Muscle of leg (tissue), 11 donors: Measurements from ENCODE around the gene GALNTL6. TPM values are rescaled to one million over a fixed set of nuclear protein-coding genes. Genes with fewer than 3 reads are reported as not detected.

Experiments
- DNase-seq: peaks from one replicate; pipeline ENCODE4 v3.0.0; 2013
- H3K27ac ChIP-seq: one replicate; pipeline ENCODE4 v1.5.1; 2013; ENCODE audit warnings: mild to moderate bottlenecking, low read length, control low read depth
- H3K27me3 ChIP-seq: one replicate; pipeline ENCODE4 v1.6.1; 2013; ENCODE audit warnings: low read length; ENCODE audit not compliant: control insufficient read depth, insufficient read depth
- H3K36me3 ChIP-seq: one replicate; pipeline ENCODE4 v1.6.1; 2013; ENCODE audit warnings: low read length; ENCODE audit not compliant: control insufficient read depth, insufficient read depth
- H3K4me1 ChIP-seq: one replicate; pipeline ENCODE4 v1.6.1; 2013; ENCODE audit warnings: low read length; ENCODE audit not compliant: control insufficient read depth, insufficient read depth
- H3K4me3 ChIP-seq: one replicate; pipeline ENCODE4 v1.5.1; 2013; ENCODE audit warnings: low read length, control low read depth
- H3K9me3 ChIP-seq: replicated peaks from 2 replicates; pipeline ENCODE4 v1.6.1; 2013; ENCODE audit warnings: low read depth, low read length; ENCODE audit not compliant: control insufficient read depth
- WGBS: methylation state at CpG from one replicate; pipeline ENCODE4 v1.1.5; 2013; ENCODE audit warnings: missing lambda C conversion rate; ENCODE audit not compliant: insufficient coverage; 5-methylcytosine and 5-hydroxymethylcytosine counted together
- polyA plus RNA-seq, 8 donors: library from polyadenylated mRNA; unstranded; fragments of 120-200 nt; gene quantifications; one replicate each; pipeline versions ENCODE4 v1.2.1 to v1.2.3, GENCODE V29; 2013; ENCODE audit warnings: inconsistent platforms in 1 of 8, low replicate concordance in 1 of 8; ENCODE audit not compliant: insufficient read length in 8 of 8, insufficient read depth in 1 of 8
- total RNA-seq: library from RNA; stranded (reverse); fragments of 120-200 nt; gene quantifications from one replicate; pipeline ENCODE4 v1.2.4, GENCODE V29; 2013

Gene GALNTL6
- total and polyA plus RNA-seq, 9 donors, result 0.26 to 0.95 (median 0.53) TPM

DNA sequence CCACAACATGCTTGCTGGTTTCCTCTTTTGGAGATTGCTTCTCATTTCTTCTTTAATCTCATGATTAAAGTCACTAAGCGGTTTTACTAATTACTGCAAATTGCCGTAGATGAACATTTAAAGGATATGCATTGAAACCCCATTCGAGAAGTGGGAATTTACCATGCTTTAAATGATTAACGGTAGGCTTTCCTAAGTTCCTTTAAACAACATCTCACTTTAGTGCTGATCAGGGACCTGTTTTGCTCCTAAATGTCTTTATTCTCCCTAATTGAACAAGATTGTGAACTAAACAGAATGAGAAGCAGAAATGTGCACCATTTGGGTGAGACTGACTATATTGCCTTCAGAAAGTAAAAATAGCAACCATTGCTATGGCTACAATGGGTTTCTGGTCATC, 430.3 kb downstream of the GALNTL6 start:
- Histone ChIP-seq H3K27ac (no peak overlapping the region), H3K9me3 (no peaks in the 10 kb centered on the region), H3K4me1 (no peaks in the 10 kb centered on the region), H3K27me3 (no peaks in the 10 kb centered on the region), H3K36me3 (no peaks in the 10 kb centered on the region), H3K4me3 (no peak overlapping the region)
- no CpG with 5 or more reads among the region's 4 CpGs for WGBS
- no peak for DNase-seq

GRCh38 chr4:172245516-172245915, 432.3 kb downstream of the GALNTL6 start:
- peak; percentile 7 for DNase-seq
- H3K36me3 ChIP-seq, result no peaks in the 10 kb centered on the region

DNA sequence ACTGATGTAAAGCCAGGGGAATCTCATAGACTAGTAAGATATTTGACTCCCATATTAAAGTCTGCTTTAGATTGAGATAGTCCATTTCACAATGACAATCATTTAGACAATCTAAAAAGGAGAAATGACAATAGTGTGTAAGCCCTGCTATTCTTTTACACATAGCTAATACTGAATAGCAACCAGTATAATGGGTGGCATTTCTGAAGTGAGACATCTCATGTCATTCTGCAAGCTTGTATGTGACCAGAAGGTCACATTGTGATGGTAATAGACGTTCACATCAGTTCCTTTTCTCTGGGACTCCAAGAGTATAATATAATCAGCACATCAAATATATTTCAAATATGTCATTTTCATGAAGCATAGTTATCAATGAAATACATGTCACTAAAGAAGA, 440.2 kb downstream of the GALNTL6 start:
- H3K4me3 ChIP-seq, result no peak overlapping the region
- H3K27me3 ChIP-seq, result no peaks in the 10 kb centered on the region
- H3K36me3 ChIP-seq, result no peaks in the 10 kb centered on the region
- no CpG with 5 or more reads among the region's 1 CpG for WGBS
- no peak for DNase-seq
- H3K9me3 ChIP-seq, result no peaks in the 10 kb centered on the region
- no peaks in the 10 kb centered on the region for H3K4me1 ChIP-seq
- H3K27ac ChIP-seq, result no peak overlapping the region

More at GRCh38 chr4:172245516-172245915, 432.3 kb downstream of the GALNTL6 start:
- no peaks in the 10 kb centered on the region for H3K4me1 ChIP-seq
- no peak overlapping the region for H3K27ac ChIP-seq
- no peak overlapping the region for H3K4me3 ChIP-seq
- H3K9me3 ChIP-seq, result no peaks in the 10 kb centered on the region
- H3K27me3 ChIP-seq, result no peaks in the 10 kb centered on the region

GRCh38 chr4:172256820-172257219, 443.6 kb downstream of the GALNTL6 start:
- no CpG with 5 or more reads among the region's 1 CpG for WGBS
- DNase-seq, result no peak
- Histone ChIP-seq H3K27me3 (no peaks in the 10 kb centered on the region), H3K27ac (no peak overlapping the region), H3K36me3 (no peaks in the 10 kb centered on the region), H3K4me3 (no peak overlapping the region), H3K4me1 (no peaks in the 10 kb centered on the region), H3K9me3 (no peaks in the 10 kb centered on the region)

GRCh38 chr4:172270397-172270796, 457.2 kb downstream of the GALNTL6 start:
- H3K4me1 ChIP-seq, result no peaks in the 10 kb centered on the region
- no peak overlapping the region for H3K27ac ChIP-seq
- DNase-seq, result peak; percentile 1
- WGBS, result no CpG with 5 or more reads among the region's 2 CpGs
- H3K36me3 ChIP-seq, result no peaks in the 10 kb centered on the region
- H3K4me3 ChIP-seq, result no peak overlapping the region
- H3K9me3 ChIP-seq, result no peaks in the 10 kb centered on the region
- no peaks in the 10 kb centered on the region for H3K27me3 ChIP-seq

DNA sequence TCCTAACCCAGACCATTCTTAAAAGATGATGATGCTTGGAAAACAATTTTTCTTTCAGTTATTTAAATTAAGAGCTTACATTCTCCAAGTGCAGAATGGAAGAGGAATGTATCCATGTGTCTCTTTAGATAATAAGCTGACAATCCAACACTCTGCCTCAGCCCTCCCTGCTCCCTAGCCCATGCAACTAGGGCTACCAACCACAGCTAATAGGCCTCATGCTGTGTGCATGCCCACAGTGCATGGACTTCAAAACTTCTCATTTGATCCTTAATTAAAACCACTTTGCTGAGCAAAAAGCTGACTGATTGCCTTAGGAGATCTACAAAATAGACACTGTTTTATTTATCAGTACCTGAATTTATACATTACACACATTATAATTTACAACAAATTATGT, 473.9 kb downstream of the GALNTL6 start:
- DNase-seq, result no peak
- Histone ChIP-seq H3K27me3 (no peaks in the 10 kb centered on the region), H3K9me3 (no peaks in the 10 kb centered on the region), H3K4me3 (no peak overlapping the region), H3K4me1 (no peaks in the 10 kb centered on the region), H3K36me3 (no peaks in the 10 kb centered on the region), H3K27ac (no peak overlapping the region)

- no peaks in the 10 kb centered on the region for H3K27me3 ChIP-seq
- no peak overlapping the region for H3K27ac ChIP-seq
- H3K36me3 ChIP-seq, result no peaks in the 10 kb centered on the region
- no peaks in the 10 kb centered on the region for H3K4me1 ChIP-seq
- no CpG with 5 or more reads among the region's 1 CpG for WGBS
- no peak for DNase-seq
- H3K9me3 ChIP-seq, result no peaks in the 10 kb centered on the region
- no peak overlapping the region for H3K4me3 ChIP-seq
These were observed 492.5 kb downstream of the GALNTL6 start for GRCh38 chr4:172305698-172306097.

DNA sequence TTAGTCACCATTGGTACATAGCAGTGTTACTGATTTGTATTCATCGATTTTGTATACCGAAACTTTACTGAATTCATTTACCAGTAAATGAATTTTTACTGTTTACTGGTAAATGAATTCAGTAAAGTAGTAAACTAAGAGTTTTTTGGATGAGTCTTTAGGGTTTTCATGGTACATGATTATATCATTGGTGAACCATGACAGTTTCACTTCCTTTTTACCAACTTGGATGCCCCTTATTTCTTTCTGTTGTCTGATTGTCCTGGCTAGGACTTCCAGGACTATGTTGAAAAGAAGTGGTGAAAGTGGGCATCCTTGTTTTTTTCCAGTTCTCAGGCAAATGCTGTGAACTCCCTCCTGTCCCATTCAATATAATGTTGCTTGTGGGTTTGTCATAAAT, 494.9 kb downstream of the GALNTL6 start:
- Histone ChIP-seq H3K27me3 (no peaks in the 10 kb centered on the region), H3K9me3 (no peaks in the 10 kb centered on the region), H3K27ac (no peak overlapping the region), H3K4me3 (no peak overlapping the region), H3K4me1 (no peaks in the 10 kb centered on the region), H3K36me3 (no peaks in the 10 kb centered on the region)
- DNase-seq, result no peak
- no CpG with 5 or more reads among the region's 2 CpGs for WGBS

GRCh38 chr4:172311682-172312081, 498.5 kb downstream of the GALNTL6 start:
- no peaks in the 10 kb centered on the region for H3K4me1 ChIP-seq
- no peaks in the 10 kb centered on the region for H3K9me3 ChIP-seq
- no peak for DNase-seq
- no peaks in the 10 kb centered on the region for H3K36me3 ChIP-seq
- WGBS, result no CpG with 5 or more reads among the region's 3 CpGs
- no peak overlapping the region for H3K4me3 ChIP-seq
- H3K27ac ChIP-seq, result no peak overlapping the region
- H3K27me3 ChIP-seq, result no peaks in the 10 kb centered on the region

DNA sequence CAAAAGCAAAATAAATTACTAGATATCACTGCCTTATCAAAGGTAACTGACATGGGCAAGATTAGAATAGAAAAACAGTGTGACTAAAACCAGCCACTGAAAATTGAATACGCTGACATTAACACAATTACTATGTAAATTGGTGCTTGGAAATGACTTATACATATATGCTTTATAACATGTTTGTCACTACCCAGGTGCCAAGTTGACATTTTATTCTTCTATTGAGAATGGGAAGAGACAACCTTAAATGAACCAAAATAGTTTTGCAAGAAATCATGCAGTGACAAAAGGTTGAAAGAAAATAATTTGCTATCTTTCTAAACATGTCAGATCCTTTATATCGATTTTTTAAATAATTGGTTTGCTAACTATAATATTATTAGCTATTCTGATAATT, 510.1 kb downstream of the GALNTL6 start:
- H3K4me1 ChIP-seq, result no peaks in the 10 kb centered on the region
- H3K4me3 ChIP-seq, result no peak overlapping the region
- no peak overlapping the region for H3K27ac ChIP-seq
- H3K36me3 ChIP-seq, result no peaks in the 10 kb centered on the region
- no peaks in the 10 kb centered on the region for H3K27me3 ChIP-seq
- no peak for DNase-seq
- H3K9me3 ChIP-seq, result no peaks in the 10 kb centered on the region
- WGBS, result no CpG with 5 or more reads among the region's 2 CpGs

- Histone ChIP-seq H3K4me3 (no peak overlapping the region), H3K4me1 (no peaks in the 10 kb centered on the region), H3K27me3 (no peaks in the 10 kb centered on the region), H3K36me3 (no peaks in the 10 kb centered on the region), H3K27ac (no peak overlapping the region), H3K9me3 (no peaks in the 10 kb centered on the region)
- DNase-seq, result no peak
- 29% methylated on average over 1 of the region's 5 CpGs for WGBS
These were observed 531.2 kb downstream of the GALNTL6 start for GRCh38 chr4:172344308-172344938.
